NCI-H2107 (cell line): ENCODE results near the gene MCF2L.

Source experiments
- DNase-seq: peaks from one replicate; lab custom pipeline; 2025; lab: John Stamatoyannopoulos, UW

The MCF2L gene

GRCh38 chr13:113125506-113126264 lies 156.7 kb downstream of the MCF2L start:
- no peak for DNase-seq

DNA sequence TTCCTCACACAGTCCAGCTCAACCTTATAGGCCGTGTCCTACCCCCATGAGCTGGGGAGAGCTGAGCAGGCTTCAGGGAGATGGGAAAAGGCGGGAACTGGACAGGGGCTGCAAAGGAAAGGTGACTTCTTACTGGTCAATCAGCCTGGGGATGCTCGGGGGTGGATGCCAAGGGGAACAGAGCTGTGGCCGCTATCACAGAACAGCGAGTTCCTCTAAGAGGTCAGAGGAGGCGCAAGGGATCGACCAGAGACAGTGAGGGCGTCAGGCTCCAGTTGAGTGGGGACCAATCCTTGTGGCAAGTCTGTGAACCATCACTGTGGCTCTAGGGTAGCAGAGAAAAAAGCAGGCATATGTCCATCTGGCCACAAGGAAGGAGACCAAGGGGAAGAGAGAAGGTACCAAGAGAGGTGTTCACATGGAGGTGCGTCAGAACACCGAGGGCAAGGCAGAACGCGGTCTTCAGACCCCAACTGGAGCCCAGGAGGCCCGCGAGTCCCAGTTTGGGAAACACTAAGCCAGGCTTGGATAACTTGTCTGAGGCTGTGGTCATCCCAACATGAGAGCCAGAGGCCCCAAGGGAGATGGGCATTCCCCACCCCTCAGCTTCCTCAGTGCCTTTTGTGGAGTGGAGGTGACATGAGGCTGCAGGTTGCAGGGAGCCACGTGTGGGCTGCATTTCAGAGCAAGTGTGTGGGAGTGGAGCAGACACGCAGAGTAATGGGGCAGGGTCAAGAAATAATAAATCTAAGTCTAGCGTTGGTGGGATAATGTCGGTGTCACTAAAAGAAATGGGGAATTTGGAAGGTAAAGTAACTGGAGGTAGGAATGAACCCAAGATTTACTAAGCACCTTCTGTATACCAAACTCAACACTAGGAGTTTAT lies 157.5 kb downstream of the MCF2L start:
- no peak for DNase-seq

GRCh38 chr13:113129480-113129879 lies 160.5 kb downstream of the MCF2L start:
- DNase-seq, result no peak

DNA sequence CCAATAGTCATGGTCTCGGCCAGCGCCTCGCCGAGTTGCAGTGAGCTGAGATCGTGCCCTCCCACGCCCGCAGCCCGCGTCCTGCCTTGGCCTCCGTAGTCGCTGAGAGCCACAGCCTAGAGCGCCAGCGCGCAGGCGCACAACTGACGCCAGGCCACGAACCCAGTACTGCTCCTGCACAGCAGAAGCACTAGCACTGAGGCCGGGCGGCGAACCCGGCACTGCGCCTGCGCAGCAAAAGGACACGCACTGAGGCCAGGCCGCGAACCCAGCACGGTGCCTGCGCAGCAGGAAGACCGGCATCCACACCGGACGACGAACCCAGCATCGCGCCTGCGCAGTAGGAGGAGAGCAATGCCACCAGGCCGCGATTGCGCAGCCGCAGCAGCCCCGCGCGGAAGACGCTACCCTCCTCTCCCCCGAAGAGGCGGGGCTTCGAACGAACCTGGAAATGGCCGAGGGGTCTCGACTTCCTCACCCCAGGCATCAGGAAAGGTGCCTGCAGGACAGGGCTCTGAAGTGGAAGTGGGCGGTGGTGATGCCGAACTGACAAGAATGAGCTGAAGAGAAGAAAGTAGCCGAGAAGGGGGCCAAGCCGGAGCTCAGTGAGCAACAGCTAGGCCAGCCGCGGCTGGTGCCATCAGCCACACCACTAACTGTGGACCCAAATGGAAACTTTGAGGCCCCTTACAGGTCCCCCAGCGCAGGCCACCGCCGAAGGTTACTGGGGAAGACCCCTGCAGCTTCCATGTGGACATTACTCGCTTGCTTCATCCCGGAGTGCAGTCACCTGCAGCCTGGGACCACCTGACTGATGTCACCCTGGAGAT lies 161.1 kb downstream of the MCF2L start:
- no peak for DNase-seq

DNA sequence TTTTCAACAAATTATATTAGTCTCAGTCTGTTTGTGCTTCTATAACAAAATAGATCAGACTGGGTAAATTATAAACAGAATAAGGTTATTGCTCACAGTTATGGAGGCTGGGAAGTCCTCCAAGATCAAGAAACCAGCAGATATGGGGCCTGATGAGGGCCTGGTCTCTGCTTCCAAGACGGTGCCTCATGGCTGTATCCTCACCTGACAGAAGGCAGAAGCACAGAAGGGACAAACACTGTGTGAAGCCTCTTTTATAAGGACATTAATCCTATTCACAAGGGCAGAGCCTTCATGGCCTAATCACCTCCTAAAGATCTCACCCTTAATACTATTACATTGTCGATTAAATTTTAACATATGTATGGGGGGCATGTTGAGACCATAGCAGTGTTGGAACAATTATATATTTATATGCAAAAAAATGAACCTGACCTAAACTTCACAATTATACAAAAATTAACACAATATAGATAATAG lies 166.3 kb downstream of the MCF2L start:
- no peak for DNase-seq

- DNase-seq, result no peak
Measured at GRCh38 chr13:113137691-113138298, 168.8 kb downstream of the MCF2L start.

DNA sequence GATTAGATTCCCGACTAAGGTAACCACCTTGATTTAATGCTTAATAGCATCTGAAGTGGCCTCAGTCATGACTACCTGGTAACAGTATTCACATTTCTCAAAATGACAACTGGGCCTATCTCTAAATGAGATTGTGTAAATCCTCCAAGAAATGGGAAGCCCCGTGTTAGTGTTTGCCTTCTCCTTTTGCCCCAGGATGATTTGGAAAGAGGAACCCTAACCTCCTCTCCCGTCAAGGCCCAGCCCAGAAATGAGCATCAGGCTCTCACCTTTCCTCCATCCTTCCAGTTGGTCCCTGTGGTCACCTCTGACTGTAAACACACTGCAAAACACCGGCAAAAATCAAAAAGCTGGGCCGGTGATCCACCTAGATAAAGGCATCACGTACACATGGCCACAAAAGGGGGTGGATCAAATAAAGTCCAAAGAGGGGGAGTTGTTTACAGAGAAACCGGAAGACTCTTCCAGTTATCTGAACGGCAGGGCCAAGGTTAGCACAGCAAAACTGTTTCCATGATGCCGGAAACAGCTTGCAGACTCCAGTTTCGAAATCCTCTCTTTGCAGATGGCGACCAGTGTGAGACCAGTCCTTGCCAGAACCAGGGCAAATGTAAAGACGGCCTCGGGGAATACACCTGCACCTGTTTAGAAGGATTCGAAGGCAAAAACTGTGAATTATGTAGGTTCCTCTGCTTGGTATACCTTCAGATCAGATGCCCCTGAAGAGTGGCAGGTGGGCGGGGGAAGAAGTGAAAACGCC lies 170.0 kb downstream of the MCF2L start:
- no peak for DNase-seq

GRCh38 chr13:113139577-113139976 lies 170.6 kb downstream of the MCF2L start:
- no peak for DNase-seq

DNA sequence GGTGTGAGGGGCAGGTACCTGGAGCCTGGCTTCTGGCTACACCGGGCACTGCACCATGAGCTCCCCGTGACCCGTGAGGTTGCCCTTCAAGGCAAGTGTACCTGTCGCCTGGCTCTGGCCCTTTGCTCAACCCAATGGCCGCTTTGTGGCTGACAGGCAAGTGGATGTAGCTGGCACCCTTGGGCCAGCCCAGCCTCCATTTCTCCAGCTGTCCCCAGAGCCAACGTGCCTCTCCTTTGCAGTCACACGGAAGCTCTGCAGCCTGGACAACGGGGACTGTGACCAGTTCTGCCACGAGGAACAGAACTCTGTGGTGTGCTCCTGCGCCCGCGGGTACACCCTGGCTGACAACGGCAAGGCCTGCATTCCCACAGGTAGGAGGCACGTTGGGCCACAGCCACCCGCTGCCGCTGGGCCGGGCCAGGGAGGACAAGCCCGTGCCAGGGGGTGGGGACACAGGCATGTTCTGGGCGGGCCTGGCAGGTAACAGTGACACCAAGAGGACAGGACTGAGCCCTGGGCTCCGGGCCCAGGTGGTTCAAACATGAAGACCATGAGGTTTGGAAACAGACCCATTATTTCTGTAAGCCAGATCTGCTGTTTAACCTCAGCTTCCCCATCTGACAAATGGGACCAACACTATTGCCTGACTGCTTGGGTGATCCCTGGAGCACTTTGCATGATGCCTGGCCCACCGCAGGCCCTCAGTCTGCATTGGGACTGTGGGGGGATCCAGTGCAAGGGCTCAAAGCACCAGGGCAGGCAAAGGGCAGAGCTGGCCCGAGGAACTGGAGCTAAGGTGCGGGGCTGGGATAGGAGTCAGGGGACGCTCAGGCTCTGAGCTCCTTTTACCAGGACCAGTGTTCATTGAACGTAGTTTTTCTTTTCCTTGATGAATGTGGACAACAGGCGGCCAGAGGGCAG lies 171.9 kb downstream of the MCF2L start:
- DNase-seq, result no peak

GRCh38 chr13:113141601-113141970 lies 172.6 kb downstream of the MCF2L start:
- DNase-seq, result no peak

DNA sequence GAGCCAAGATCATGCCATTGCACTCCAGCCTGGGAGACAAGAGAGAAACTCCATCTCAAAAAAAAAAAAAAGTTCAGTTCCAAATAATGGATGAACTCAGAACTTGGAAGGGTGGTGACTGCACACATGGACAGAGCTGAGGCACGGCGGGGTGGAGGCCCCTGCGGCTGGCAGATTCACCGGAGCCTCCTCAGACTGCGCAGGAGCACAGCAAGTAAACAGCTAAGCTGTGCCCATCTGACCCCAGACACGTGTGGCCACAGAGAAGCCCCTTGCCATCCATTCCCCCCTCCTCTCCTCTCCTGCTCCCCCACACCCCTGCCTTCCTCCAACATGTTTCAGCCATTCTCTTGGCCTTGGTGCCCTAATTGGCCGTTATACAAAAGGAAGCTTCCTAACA lies 173.9 kb downstream of the MCF2L start:
- no peak for DNase-seq

DNA sequence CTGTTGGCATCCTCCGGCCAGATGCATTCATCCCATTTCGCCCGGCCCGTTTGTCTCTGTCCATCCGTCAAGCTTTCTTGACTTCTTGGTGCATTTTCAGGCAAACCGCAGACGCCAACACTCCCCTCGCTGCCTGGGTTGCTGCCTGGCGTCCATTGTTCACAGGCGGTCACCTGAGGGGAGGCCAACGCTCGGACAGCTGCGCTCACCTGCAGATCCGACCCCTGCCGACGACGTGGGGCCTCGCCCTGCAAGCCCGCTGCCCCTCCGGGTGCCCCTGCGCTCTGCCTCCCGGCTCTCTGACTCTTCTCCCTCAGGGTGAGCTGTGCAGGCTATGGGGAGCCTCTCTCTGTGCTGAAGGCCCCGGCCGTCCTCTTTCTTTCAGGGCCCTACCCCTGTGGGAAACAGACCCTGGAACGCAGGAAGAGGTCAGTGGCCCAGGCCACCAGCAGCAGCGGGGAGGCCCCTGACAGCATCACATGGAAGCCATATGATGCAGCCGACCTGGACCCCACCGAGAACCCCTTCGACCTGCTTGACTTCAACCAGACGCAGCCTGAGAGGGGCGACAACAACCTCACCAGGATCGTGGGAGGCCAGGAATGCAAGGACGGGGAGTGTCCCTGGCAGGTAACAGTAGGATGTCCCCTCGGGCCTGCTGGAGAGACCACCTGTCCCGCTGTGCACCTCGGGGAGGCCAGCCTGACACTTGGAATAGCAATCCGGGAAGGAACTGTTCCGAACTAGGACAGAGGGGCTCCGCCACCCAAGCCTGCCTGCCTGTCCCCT lies 174.6 kb downstream of the MCF2L start:
- no peak for DNase-seq

DNA sequence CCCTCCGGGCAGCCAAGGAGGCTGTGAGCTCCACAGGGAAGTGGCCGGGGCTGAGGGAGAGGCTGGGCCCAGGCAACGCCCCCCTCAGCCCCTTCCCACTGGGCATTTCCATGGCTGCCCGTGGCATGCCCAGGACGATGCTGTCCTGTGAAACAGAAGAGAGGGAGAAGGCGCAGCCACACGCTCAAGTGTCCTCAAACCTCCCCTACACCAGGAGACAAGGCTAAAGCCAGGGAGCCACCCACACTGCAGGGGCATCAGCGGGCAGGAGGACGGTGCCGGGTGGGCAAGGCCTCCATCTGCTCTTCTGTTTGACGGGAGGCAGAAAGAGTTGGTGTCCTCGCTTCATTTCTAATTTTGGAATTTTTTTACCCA lies 175.2 kb downstream of the MCF2L start:
- DNase-seq, result no peak

- DNase-seq, result no peak
Measured at GRCh38 chr13:113145496-113145895, 176.5 kb downstream of the MCF2L start.

DNA sequence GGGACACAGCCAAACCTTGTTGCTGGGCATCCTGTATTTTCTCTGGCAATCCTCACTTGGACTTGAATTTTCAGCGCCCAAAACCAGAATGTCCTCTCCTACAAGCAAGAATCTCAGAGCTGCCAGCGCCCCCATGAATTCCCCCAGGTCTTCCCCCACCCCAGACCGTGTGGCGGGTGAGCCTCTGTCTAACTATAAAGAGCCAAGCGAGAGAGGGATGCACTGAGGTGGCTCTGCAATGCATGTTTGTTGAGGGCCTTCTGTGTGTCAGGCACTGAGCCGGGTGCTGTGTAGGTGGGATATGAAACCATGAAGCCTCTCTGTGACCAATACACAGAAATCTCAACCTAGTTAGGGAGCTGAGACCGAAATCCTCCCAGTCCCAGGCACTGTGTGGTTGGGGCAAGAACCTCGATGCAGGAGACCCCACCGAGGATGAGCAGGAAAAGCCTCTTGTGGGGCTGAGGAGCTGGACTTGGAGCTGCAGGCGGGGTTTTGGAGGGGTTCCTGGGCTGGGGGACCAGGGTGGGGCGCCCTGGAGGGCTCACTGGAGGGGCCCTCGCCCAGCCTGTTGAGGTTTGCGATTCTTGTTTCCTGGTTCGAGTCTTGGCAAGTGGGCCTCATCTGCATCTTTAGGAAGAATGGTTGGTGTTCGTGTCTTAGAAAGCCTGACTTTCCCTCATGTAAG lies 177.0 kb downstream of the MCF2L start:
- DNase-seq, result no peak

GRCh38 chr13:113146750-113147149 lies 177.7 kb downstream of the MCF2L start:
- DNase-seq, result no peak

- no peak for DNase-seq
Measured at GRCh38 chr13:113147206-113147605, 178.2 kb downstream of the MCF2L start.

GRCh38 chr13:113148407-113148806 lies 179.4 kb downstream of the MCF2L start:
- no peak for DNase-seq
